ENCODE data around the gene CEP85L. TPM values are rescaled to one million over a fixed set of nuclear protein-coding genes. Genes with fewer than 3 reads are reported as not detected.

Gene CEP85L
- total and polyA plus RNA-seq, 10 donors = 6.3 to 46.5 (median 30.7) TPM

DNA sequence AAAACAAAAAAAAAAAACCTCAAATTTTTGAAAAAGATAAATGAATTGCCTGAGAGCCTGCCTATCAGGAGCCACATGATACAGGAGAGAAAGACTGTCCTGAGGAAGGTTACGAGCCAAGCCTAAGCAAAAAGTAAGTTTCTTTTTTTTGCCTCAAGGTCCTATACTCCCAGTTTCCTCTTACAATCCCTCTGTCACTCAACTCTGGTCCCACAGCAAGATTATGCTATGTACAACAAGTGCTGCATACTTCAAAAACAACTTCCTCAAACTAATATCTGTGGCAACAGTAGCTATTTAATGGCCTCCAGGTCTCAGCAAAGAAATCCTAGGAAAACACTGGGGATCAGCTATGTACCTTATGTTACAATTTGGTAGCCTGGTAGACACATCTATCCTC lies 56.5 kb downstream of the CEP85L start:
- no peak for DNase-seq
- 60 to 92% (median 82%) methylated on average over 1 of the region's 1 CpG for WGBS, 5 donors
- peaks cover 0 to 14% (median 0%) of the 10 kb centered on the region in 6 donors for H3K4me1 ChIP-seq
- no peak overlapping the region for H3K27ac ChIP-seq
- no peaks in the 10 kb centered on the region for H3K9me3 ChIP-seq
- no peaks in the 10 kb centered on the region for H3K27me3 ChIP-seq (replicated peaks in 1 of 7)
- intact Hi-C loops (cut with DNase I; ENCODE audit: low total_unique reads) = no loop called here
- H3K36me3 ChIP-seq = peaks cover 0 to 10% (median 0%) of the 10 kb centered on the region in 6 donors
- TF ChIP-seq POLR2AphosphoS5 (IDR thresholded peaks at IDR 0.05) (no peak), POLR2A (IDR thresholded peaks at IDR 0.05) (no peak)
- TF ChIP-seq, protein P1, sequence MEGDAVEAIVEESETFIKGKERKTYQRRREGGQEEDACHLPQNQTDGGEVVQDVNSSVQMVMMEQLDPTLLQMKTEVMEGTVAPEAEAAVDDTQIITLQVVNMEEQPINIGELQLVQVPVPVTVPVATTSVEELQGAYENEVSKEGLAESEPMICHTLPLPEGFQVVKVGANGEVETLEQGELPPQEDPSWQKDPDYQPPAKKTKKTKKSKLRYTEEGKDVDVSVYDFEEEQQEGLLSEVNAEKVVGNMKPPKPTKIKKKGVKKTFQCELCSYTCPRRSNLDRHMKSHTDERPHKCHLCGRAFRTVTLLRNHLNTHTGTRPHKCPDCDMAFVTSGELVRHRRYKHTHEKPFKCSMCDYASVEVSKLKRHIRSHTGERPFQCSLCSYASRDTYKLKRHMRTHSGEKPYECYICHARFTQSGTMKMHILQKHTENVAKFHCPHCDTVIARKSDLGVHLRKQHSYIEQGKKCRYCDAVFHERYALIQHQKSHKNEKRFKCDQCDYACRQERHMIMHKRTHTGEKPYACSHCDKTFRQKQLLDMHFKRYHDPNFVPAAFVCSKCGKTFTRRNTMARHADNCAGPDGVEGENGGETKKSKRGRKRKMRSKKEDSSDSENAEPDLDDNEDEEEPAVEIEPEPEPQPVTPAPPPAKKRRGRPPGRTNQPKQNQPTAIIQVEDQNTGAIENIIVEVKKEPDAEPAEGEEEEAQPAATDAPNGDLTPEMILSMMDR (IDR thresholded peaks at IDR 0.05 in 8 of 11, conservative IDR thresholded peaks at IDR 0.05 in 3 of 11) = no peak
- H3K4me3 ChIP-seq = no peak overlapping the region

DNA sequence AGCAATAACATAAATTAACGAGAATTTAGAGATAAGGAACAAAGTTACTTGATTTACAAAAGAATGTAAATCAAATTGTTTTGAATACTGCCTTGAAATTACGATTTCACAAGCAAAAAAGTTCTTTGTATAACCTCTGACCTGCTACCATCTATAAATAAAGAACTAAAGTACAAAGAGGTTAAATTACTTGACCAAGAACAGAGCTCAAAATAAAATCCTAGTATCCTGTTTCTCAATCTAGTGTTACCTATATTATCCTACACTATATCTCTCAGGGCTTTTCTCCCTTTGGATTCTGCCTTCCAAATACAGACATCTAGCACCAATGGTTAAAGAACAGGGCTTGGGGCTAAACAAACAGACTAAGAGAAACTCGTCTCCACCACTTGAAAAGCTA lies 59.5 kb downstream of the CEP85L start:
- intact Hi-C loops (cut with DNase I; ENCODE audit: low total_unique reads) = no loop called here
- Histone ChIP-seq H3K36me3 (peaks cover 0 to 10% (median 0%) of the 10 kb centered on the region in 6 donors), H3K27me3 (replicated peaks in 1 of 7) (no peaks in the 10 kb centered on the region), H3K27ac (no peak overlapping the region), H3K4me1 (peaks cover 0 to 20% (median 0%) of the 10 kb centered on the region in 6 donors), H3K9me3 (no peaks in the 10 kb centered on the region), H3K4me3 (no peak overlapping the region)
- no peak for DNase-seq
- WGBS, 5 donors = 80 to 88% (median 81%) methylated on average over 3 of the region's 3 CpGs
- TF ChIP-seq, protein P1 (IDR thresholded peaks at IDR 0.05 in 8 of 11, conservative IDR thresholded peaks at IDR 0.05 in 3 of 11) = no peak
- TF ChIP-seq POLR2A (IDR thresholded peaks at IDR 0.05) = no peak

DNA sequence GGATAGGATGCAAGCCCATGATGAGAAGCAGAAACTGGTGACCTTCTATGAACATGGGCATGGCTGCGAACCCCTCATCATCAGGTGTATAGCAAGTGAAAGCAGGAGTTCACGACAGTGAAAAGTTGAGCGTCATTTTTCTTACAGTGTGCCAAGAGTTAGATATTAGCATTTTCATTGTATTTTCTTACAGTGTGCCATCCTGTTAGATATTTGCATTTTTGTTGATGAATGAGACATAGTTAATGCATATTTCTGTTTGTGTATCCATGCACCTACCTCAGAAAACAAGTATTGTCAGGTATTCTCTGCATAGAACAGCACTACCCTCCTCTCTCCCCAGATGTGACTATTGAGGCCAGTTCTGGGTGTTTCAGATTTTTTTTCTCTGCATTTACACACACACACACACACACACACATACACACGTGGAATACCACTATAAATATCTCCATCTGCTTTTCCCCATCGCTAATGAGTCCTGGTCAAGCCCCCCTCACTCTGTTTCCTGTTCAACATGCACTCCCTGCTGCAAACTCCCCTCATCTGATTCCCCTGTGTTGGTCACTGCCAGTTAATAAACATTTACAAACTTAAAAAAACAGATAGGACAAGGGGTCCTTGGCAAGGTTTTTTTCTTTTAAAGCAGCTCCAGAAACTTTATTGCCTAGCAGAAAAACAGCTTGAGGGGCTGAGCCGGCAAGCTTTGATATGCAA lies 61.6 kb downstream of the CEP85L start:
- Histone ChIP-seq H3K4me3 (no peak overlapping the region), H3K9me3 (no peaks in the 10 kb centered on the region), H3K36me3 (peaks cover 0 to 10% (median 0%) of the 10 kb centered on the region in 6 donors), H3K27ac (no peak overlapping the region), H3K27me3 (replicated peaks in 1 of 7) (no peaks in the 10 kb centered on the region), H3K4me1 (peaks cover 0 to 20% (median 0%) of the 10 kb centered on the region in 6 donors)
- DNase-seq = no peak
- intact Hi-C loops (cut with DNase I; ENCODE audit: low total_unique reads) = no loop called here
- WGBS, 5 donors = 58 to 68% (median 62%) methylated on average over 6 of the region's 6 CpGs
- TF ChIP-seq POLR2AphosphoS5 (IDR thresholded peaks at IDR 0.05) (no peak), POLR2A (IDR thresholded peaks at IDR 0.05) (no peak)
- TF ChIP-seq, protein P1 (IDR thresholded peaks at IDR 0.05 in 8 of 11, conservative IDR thresholded peaks at IDR 0.05 in 3 of 11) = no peak

DNA sequence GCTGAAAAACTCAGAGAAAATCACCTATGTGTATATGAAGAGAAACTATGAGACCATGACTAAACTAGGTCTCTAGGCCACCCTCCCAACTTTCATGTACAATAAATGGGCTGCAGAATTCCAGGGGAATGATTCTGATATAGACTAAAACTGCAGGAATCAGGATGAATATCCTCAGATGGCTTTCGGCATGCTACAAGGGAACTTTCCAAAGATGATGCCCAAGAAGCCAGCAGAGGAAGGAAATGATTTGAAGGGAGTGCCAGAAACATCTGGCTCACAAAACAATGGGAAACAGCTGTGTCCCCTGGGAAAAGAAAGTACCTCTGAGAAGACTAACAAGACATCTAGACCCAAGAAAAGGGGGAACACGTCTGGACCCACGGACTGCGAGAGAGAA lies 62.2 kb downstream of the CEP85L start:
- peaks cover 0 to 10% (median 0%) of the 10 kb centered on the region in 6 donors for H3K36me3 ChIP-seq
- intact Hi-C loops (cut with DNase I; ENCODE audit: low total_unique reads) = no loop called here
- H3K4me1 ChIP-seq = peaks cover 0 to 20% (median 0%) of the 10 kb centered on the region in 6 donors
- no peaks in the 10 kb centered on the region for H3K27me3 ChIP-seq (replicated peaks in 1 of 7)
- WGBS, 5 donors = 55 to 74% (median 61%) methylated on average over 4 of the region's 4 CpGs
- no peak for TF ChIP-seq POLR2A (IDR thresholded peaks at IDR 0.05)
- TF ChIP-seq POLR2AphosphoS5 (IDR thresholded peaks at IDR 0.05) = no peak
- TF ChIP-seq, protein P1 (IDR thresholded peaks at IDR 0.05 in 8 of 11, conservative IDR thresholded peaks at IDR 0.05 in 3 of 11) = no peak
- no peaks in the 10 kb centered on the region for H3K9me3 ChIP-seq
- H3K27ac ChIP-seq = no peak overlapping the region
- H3K4me3 ChIP-seq = no peak overlapping the region
- DNase-seq = no peak
